Endothelial cell of umbilical vein (primary cell): ENCODE measurements around the gene CDC40. TPM values are rescaled to one million over a fixed set of nuclear protein-coding genes. Genes with fewer than 3 reads are reported as not detected.

ENCODE experiments used
- BruUV-seq: library from RNA; stranded (reverse); fragments of 400-500 nt; replicated peaks from 2 replicates; lab custom pipeline; 2021; lab: Mats Ljungman, UMichigan
- CTCF ChIA-PET: fragments of 300-600, 350-600 bp; sonication (Branson Sonifier 250); formaldehyde crosslinking; loops from one replicate; lab custom pipeline; 2021; ENCODE audit warnings: antibody characterized with exemption, inconsistent platforms; lab: Charles Lee
- POLR2A ChIA-PET: fragments of 300-600, 350-600 bp; sonication (Branson Sonifier 250); formaldehyde crosslinking; loops from one replicate; lab custom pipeline; 2021; ENCODE audit warnings: antibody characterized with exemption, inconsistent platforms; lab: Charles Lee
- DNase-seq: peaks from one replicate; pipeline ENCODE4 v3.0.0-alpha.2; 2011; ENCODE audit warnings: low read depth, low spot score
- FAIRE-seq: peaks from 2 replicates; lab custom pipeline; 2011; peaks lifted over from hg19 to GRCh38; lab: Jason Lieb, UNC
- H2AFZ ChIP-seq: 2 replicates; pipeline ENCODE4 v1.6.0; 2012; ENCODE audit warnings: low read depth, low read length, control low read depth, inconsistent platforms
- H3K27ac ChIP-seq: 2 replicates; pipeline ENCODE4 v1.5.1; 2011; ENCODE audit warnings: low read depth, mild to moderate bottlenecking, control low read depth, low read length, moderate library complexity; ENCODE audit not compliant: insufficient read depth
- H3K27me3 ChIP-seq, 2 experiments: 2 replicates each; pipeline versions ENCODE4 v1.6.0 to v1.6.1; 2011; ENCODE audit warnings: low read length in 2 of 2, mixed read lengths in 1 of 2; ENCODE audit not compliant: control insufficient read depth in 2 of 2, insufficient read depth in 2 of 2
- H3K36me3 ChIP-seq, 2 experiments: 2 replicates in 1 of 2; 3 replicates in 1 of 2; pipeline ENCODE4 v1.5.1; 2011; ENCODE audit warnings: low read length in 2 of 2, mild to moderate bottlenecking in 1 of 2, moderate library complexity in 1 of 2; ENCODE audit not compliant: control insufficient read depth in 2 of 2, insufficient read depth in 2 of 2; ENCODE audit errors: extremely low read depth in 1 of 2
- H3K4me1 ChIP-seq: 3 replicates; pipeline ENCODE4 v1.5.1; 2011; ENCODE audit warnings: mild to moderate bottlenecking, low read length; ENCODE audit not compliant: control insufficient read depth, insufficient read depth; ENCODE audit errors: extremely low read depth
- H3K4me2 ChIP-seq: 2 replicates; pipeline ENCODE4 v1.6.1; 2011; ENCODE audit warnings: low read length, control low read depth, mixed read lengths; ENCODE audit not compliant: insufficient read depth
- H3K4me3 ChIP-seq, 3 experiments: fragments of 200-600 bp in 1 of 3; sonication (generic), shearing (Covaris generic) in 1 of 3; replicated peaks in 1 of 3; 2 replicates each; pipeline ENCODE4 v1.5.1; 2011 to 2016; ENCODE audit warnings: control low read depth in 3 of 3, low read length in 3 of 3, mild to moderate bottlenecking in 2 of 3, inconsistent platforms in 1 of 3, low read depth in 1 of 3, moderate library complexity in 1 of 3; ENCODE audit not compliant: insufficient read depth in 1 of 3
- H3K79me2 ChIP-seq: 2 replicates; pipeline ENCODE4 v1.6.0; 2012; ENCODE audit warnings: low read length, inconsistent platforms; ENCODE audit not compliant: control insufficient read depth, insufficient read depth
- H3K9ac ChIP-seq: replicated peaks from 2 replicates; pipeline ENCODE3; 2011; ENCODE audit warnings: low read length, control low read depth; ENCODE audit not compliant: insufficient read depth; ENCODE audit errors: extremely low read depth
- H3K9me1 ChIP-seq: replicated peaks from 3 replicates; pipeline ENCODE4 v1.6.0; 2011; ENCODE audit warnings: mild to moderate bottlenecking, low read length; ENCODE audit not compliant: control insufficient read depth, insufficient read depth; ENCODE audit errors: extremely low read depth
- H3K9me3 ChIP-seq: replicated peaks from 2 replicates; pipeline ENCODE4 v1.5.1; 2012; ENCODE audit warnings: low read length, inconsistent platforms; ENCODE audit not compliant: control insufficient read depth, insufficient read depth
- H4K20me1 ChIP-seq: replicated peaks from 2 replicates; pipeline ENCODE3; 2011; ENCODE audit warnings: mild to moderate bottlenecking, low read length; ENCODE audit not compliant: control insufficient read depth, insufficient read depth; ENCODE audit errors: extremely low read depth
- CTCF ChIP-seq, 2 donors: IDR thresholded peaks; 1 replicate in 1 of 2; 2 replicates in 1 of 2; pipeline ENCODE4 v1.5.1; 2011; ENCODE audit warnings: low read length in 2 of 2, mild to moderate bottlenecking in 2 of 2, moderate library complexity in 2 of 2, control low read depth in 1 of 2, inconsistent platforms in 1 of 2, low read depth in 1 of 2; ENCODE audit not compliant: insufficient read depth in 1 of 2; ENCODE audit errors: extremely low read depth in 1 of 2
- EZH2 ChIP-seq: IDR thresholded peaks from 2 replicates; pipeline ENCODE4 v1.6.1; 2012; ENCODE audit warnings: borderline replicate concordance, low read depth, mild to moderate bottlenecking, moderate library complexity, low read length, inconsistent platforms; ENCODE audit not compliant: severe bottlenecking
- FOS ChIP-seq: IDR thresholded peaks from 2 replicates; pipeline ENCODE4 v1.6.1; 2011; ENCODE audit warnings: mild to moderate bottlenecking, low read length, moderate library complexity, borderline replicate concordance; ENCODE audit not compliant: insufficient read depth
- GATA2 ChIP-seq: IDR thresholded peaks from 2 replicates; pipeline ENCODE4 v1.7.0; 2011; ENCODE audit warnings: low read depth, mild to moderate bottlenecking, moderate library complexity, mixed read lengths, low read length; ENCODE audit not compliant: insufficient read length, insufficient read depth
- JUN ChIP-seq: IDR thresholded peaks from 2 replicates; pipeline ENCODE4 v1.6.1; 2011; ENCODE audit warnings: borderline replicate concordance, low read depth; ENCODE audit not compliant: insufficient read length, insufficient read depth
- MAX ChIP-seq: IDR thresholded peaks from 2 replicates; pipeline ENCODE4 v1.6.1; 2011; ENCODE audit not compliant: insufficient read depth, insufficient read length
- MYC ChIP-seq: IDR thresholded peaks from one replicate; pipeline ENCODE4 v1.6.1; 2011; ENCODE audit warnings: mild to moderate bottlenecking, low read depth, low read length
- POLR2A ChIP-seq: IDR thresholded peaks from 2 replicates; pipeline ENCODE4 v1.6.1; 2012; ENCODE audit warnings: low read depth, mild to moderate bottlenecking, control low read depth, low read length
- POLR2AphosphoS5 ChIP-seq: IDR thresholded peaks from 2 replicates; pipeline ENCODE4 v1.6.1; 2012; ENCODE audit warnings: low read depth, mild to moderate bottlenecking, control low read depth, low read length, moderate library complexity; ENCODE audit not compliant: insufficient read depth
- dilution Hi-C: fragments of 300-500 bp; cut with MboI; formaldehyde crosslinking; loops from one replicate; pipeline ENCODE4 v1.15.0; 2019; ENCODE audit warnings: low sequenced_read_pairs; ENCODE audit not compliant: extremely low pct_ligation_motif_present
- intact Hi-C: fragments of 100-400 bp; cut with micrococcal nuclease; formaldehyde crosslinking; loops from one replicate; pipeline ENCODE4 v1.10.0; 2022
- polyA plus RNA-seq, 4 experiments: library from polyadenylated mRNA; depleted of rRNA in 3 of 4; stranded (reverse) in 3 of 4; unstranded in 1 of 4; fragments of >200 nt; gene quantifications; 2 replicates each; pipeline versions ENCODE4 v1.2.1 to v1.2.3, GENCODE V29; 2011 to 2012; ENCODE audit warnings: missing spikeins in 1 of 4
- total RNA-seq: library from RNA; stranded (reverse); gene quantifications from 2 replicates; pipeline ENCODE4 v1.2.3, GENCODE V29; 2021

Gene CDC40
- total and polyA plus RNA-seq, 2 donors (not counting 3 experiments of a cell fraction or from before 2014, with no cell fraction given) = 7.2 to 18.5 TPM

- Histone ChIP-seq H2AFZ (no peak overlapping the region), H3K27me3 (no peaks in the 10 kb centered on the region), H3K27ac (no peak overlapping the region), H3K9ac (no peak overlapping the region), H3K4me2 (no peak overlapping the region), H3K36me3 (no peaks in the 10 kb centered on the region), H3K4me3 (no peak overlapping the region), H3K9me3 (no peaks in the 10 kb centered on the region), H4K20me1 (peaks cover 7% of the 10 kb centered on the region), H3K4me1 (peaks cover 24% of the 10 kb centered on the region), H3K9me1 (no peaks in the 10 kb centered on the region), H3K79me2 (peaks cover 87% of the 10 kb centered on the region)
- FAIRE-seq = no peak
- no TSS peak for BruUV-seq
- dilution Hi-C loops = no loop called here
- ChIA-PET POLR2A (no interaction called here), CTCF (no interaction called here)
- DNase-seq = no peak
- intact Hi-C loops = loop anchor here (10.0 kb wide), 1 partner anchor 1621 kb away; the partner anchor contains the start of gene FOXO3
- TF ChIP-seq EZH2 = no peak
- TF ChIP-seq POLR2A = no peak
- TF ChIP-seq POLR2AphosphoS5 = no peak
- TF ChIP-seq CTCF (IDR thresholded peaks at IDR 0.05; ENCODE audit: extremely low read depth in 1 of 2, insufficient read depth in 1 of 2, low read depth in 1 of 2, low read length in 2 of 2) = no peak
- TF ChIP-seq MAX = no peak
- no peak for TF ChIP-seq JUN
- no peak for TF ChIP-seq MYC
- TF ChIP-seq FOS = no peak
- no peak for TF ChIP-seq GATA2
Measured at GRCh38 chr6:110185879-110186278, 5.7 kb downstream of the CDC40 start.
